Suprapubic skin (tissue), 4 donors: ENCODE results near the gene PLAGL2. TPM values are rescaled to one million over a fixed set of nuclear protein-coding genes. Genes with fewer than 3 reads are reported as not detected.
"Not testable (repeated sequence)": the region's sequence is repeated elsewhere in the genome, so short reads cannot be mapped to it uniquely, and the experiment has no call there.

Experiments
- DNase-seq, 2 donors: peaks; one replicate each; pipeline ENCODE4 v3.0.0-alpha.2; 2019; ENCODE audit warnings: low spot score in 2 of 2
- H3K27ac ChIP-seq: fragments of 200-600 bp; sonication (generic); one replicate; pipeline ENCODE4 v1.5.1; 2019
- H3K27me3 ChIP-seq: fragments of 200-600 bp; sonication (generic); one replicate; pipeline ENCODE4 v1.5.1; 2019
- H3K36me3 ChIP-seq: fragments of 200-600 bp; sonication (generic); one replicate; pipeline ENCODE4 v1.5.1; 2019
- H3K4me1 ChIP-seq: fragments of 200-600 bp; sonication (generic); one replicate; pipeline ENCODE4 v1.5.1; 2019
- H3K4me3 ChIP-seq: fragments of 200-600 bp; sonication (generic); one replicate; pipeline ENCODE4 v1.5.1; 2019; ENCODE audit warnings: mild to moderate bottlenecking
- H3K9me3 ChIP-seq: fragments of 200-600 bp; sonication (generic); one replicate; pipeline ENCODE4 v1.5.1; 2019
- CTCF ChIP-seq, 2 donors: fragments of 200-600 bp in 1 of 2; fragments of 450-650 bp in 1 of 2; sonication (generic) in 1 of 2; IDR thresholded peaks; one replicate each; pipeline ENCODE4 v1.5.1; 2016 to 2019; ENCODE audit warnings: antibody characterized with exemption in 2 of 2, mild to moderate bottlenecking in 1 of 2, moderate library complexity in 1 of 2
- EP300 ChIP-seq: sonication (generic); formaldehyde crosslinking; IDR thresholded peaks from one replicate; pipeline ENCODE4 v1.6.1; 2017; ENCODE audit warnings: antibody characterized with exemption
- POLR2A ChIP-seq, 2 donors: fragments of 450-650 bp; IDR thresholded peaks; one replicate each; pipeline ENCODE4 v1.6.1; 2017; ENCODE audit warnings: antibody characterized with exemption in 2 of 2, mild to moderate bottlenecking in 2 of 2, moderate library complexity in 2 of 2
- POLR2AphosphoS5 ChIP-seq, 3 donors: sonication (generic); formaldehyde crosslinking; IDR thresholded peaks; one replicate each; pipeline ENCODE4 v1.6.1; 2017; ENCODE audit warnings: antibody characterized with exemption in 3 of 3
- WGBS: methylation state at CpG from one replicate; pipeline ENCODE4 v1.1.5; 2018; 5-methylcytosine and 5-hydroxymethylcytosine counted together
- total RNA-seq, 4 donors: library from RNA; depleted of rRNA; stranded (reverse); fragments of >200 nt; gene quantifications; one replicate each; pipeline ENCODE4 v1.1.0, GENCODE V29; 2016

The PLAGL2 gene
- total RNA-seq, 4 donors from 2014 or later = 13.0 to 28.8 (median 20.4) TPM

DNA sequence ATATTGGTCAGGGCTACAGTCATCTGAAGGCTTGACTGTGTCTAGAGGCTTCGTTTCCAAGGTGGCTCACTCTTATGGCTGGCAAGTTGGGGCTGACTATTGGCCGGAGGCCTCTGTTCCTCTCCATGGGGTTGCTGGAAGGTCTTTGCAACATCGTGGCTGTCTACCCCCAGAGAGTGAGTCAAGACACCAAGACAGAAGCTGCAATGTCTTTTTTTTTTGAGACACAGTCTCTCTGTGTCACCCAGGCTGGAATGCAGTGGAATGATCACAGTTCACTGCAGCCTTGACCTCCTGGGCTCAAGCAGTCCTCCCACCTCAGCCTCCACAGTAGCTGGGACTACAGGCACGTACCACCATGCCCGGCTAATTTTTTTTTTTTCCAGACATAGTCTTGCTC is 40.5 kb upstream of the PLAGL2 start:
- Histone ChIP-seq H3K4me1 (no peaks in the 10 kb centered on the region), H3K36me3 (no peaks in the 10 kb centered on the region), H3K27me3 (no peaks in the 10 kb centered on the region), H3K4me3 (no peak overlapping the region), H3K27ac (no peak overlapping the region), H3K9me3 (no peaks in the 10 kb centered on the region)
- 82% methylated on average over 5 of the region's 5 CpGs for WGBS
- no peak for TF ChIP-seq CTCF (IDR thresholded peaks at IDR 0.05)
- TF ChIP-seq EP300 = no peak
- TF ChIP-seq POLR2A (IDR thresholded peaks at IDR 0.05) = no peak
- no peak for TF ChIP-seq POLR2AphosphoS5 (IDR thresholded peaks at IDR 0.05)
- no peak for DNase-seq

DNA sequence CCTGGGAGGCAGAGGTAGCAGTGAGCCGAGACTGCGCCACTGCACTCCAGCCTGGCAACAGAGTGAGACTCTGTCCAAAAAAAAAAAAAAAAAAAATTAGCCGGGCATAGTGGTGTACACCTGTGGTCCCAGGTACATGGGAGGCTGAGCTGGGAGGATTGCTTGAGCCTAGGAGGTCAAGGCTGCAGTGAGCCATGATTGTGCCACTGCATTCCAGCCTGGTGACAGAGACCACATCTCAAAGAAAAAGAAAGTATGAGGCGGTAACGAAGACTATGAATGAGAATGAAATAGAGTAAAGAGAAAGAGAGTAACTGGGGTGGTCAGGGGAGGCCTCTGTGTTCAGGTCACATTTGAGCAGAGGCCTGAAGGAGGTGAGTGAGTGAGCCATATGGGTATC is 38.7 kb upstream of the PLAGL2 start:
- not testable (repeated sequence) for H3K27me3 ChIP-seq, DNase-seq, H3K4me1 ChIP-seq, H3K27ac ChIP-seq, H3K36me3 ChIP-seq, H3K4me3 ChIP-seq, H3K9me3 ChIP-seq
- 92% methylated on average over 5 of the region's 5 CpGs for WGBS

DNA sequence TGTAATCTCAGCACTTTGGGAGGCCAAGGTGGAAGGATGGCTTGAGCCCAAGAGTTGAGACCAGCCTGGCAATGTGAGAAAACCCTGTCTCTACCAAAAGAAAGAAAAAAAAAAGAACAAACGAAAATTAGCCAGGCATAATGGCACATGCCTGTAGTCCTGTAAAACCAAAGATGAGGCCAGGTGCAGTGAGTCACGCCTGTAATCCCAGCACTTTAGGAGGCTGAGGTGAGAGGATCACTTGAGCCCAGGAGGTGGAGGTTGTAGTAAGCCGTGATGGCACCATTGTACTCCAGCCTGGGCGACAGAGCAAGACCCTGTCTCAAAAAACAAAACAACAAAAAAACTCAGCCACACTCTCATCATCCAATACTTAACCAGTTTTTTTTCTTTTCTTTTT is 37.4 kb upstream of the PLAGL2 start:
- H3K36me3 ChIP-seq = no peaks in the 10 kb centered on the region

GRCh38 chr20:32244150-32244823 is 36.7 kb upstream of the PLAGL2 start:
- no peaks in the 10 kb centered on the region for H3K9me3 ChIP-seq
- no peaks in the 10 kb centered on the region for H3K27me3 ChIP-seq
- no peak for DNase-seq
- no peak overlapping the region for H3K4me3 ChIP-seq
- 94% methylated on average over 6 of the region's 6 CpGs for WGBS
- TF ChIP-seq POLR2AphosphoS5 (IDR thresholded peaks at IDR 0.05) (no peak), EP300 (no peak), CTCF (IDR thresholded peaks at IDR 0.05) (no peak), POLR2A (IDR thresholded peaks at IDR 0.05) (no peak)
- H3K27ac ChIP-seq = no peak overlapping the region
- H3K36me3 ChIP-seq = no peaks in the 10 kb centered on the region
- no peaks in the 10 kb centered on the region for H3K4me1 ChIP-seq

More for the DNA sequence above, 37.4 kb upstream of the PLAGL2 start:
- DNase-seq = no peak
- H3K9me3 ChIP-seq = no peaks in the 10 kb centered on the region
- no peaks in the 10 kb centered on the region for H3K4me1 ChIP-seq
- WGBS = 80% methylated on average over 4 of the region's 4 CpGs
- H3K27ac ChIP-seq = no peak overlapping the region
- H3K4me3 ChIP-seq = no peak overlapping the region
- TF ChIP-seq POLR2AphosphoS5 (IDR thresholded peaks at IDR 0.05) (no peak), EP300 (no peak), CTCF (IDR thresholded peaks at IDR 0.05) (no peak), POLR2A (IDR thresholded peaks at IDR 0.05) (no peak)
- no peaks in the 10 kb centered on the region for H3K27me3 ChIP-seq

DNA sequence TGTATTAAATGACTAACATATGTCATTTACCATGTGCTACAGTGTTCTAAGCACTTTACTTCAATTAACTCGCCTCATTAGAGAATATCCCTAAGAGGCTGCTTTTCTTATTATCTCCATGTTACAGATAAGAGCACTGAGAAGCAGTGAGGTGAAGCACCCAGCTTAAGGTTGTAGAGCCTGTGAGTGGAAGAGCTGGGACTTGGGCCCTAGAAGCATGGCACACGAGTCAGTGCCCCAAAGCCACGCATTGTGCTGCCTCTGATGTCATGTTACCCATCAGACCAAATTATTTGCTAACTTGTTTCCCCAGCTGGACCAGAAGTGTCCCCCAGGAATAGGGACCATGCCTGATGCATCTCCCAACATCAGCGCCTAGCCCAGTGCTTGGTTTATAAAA is 34.3 kb upstream of the PLAGL2 start:
- no peak for DNase-seq
- Histone ChIP-seq H3K27me3 (no peaks in the 10 kb centered on the region), H3K4me1 (no peaks in the 10 kb centered on the region), H3K27ac (no peak overlapping the region), H3K9me3 (no peaks in the 10 kb centered on the region), H3K4me3 (no peak overlapping the region), H3K36me3 (no peaks in the 10 kb centered on the region)
- TF ChIP-seq POLR2A (IDR thresholded peaks at IDR 0.05) (no peak), EP300 (no peak), CTCF (IDR thresholded peaks at IDR 0.05) (no peak), POLR2AphosphoS5 (IDR thresholded peaks at IDR 0.05) (no peak)
- 77% methylated on average over 3 of the region's 4 CpGs for WGBS

DNA sequence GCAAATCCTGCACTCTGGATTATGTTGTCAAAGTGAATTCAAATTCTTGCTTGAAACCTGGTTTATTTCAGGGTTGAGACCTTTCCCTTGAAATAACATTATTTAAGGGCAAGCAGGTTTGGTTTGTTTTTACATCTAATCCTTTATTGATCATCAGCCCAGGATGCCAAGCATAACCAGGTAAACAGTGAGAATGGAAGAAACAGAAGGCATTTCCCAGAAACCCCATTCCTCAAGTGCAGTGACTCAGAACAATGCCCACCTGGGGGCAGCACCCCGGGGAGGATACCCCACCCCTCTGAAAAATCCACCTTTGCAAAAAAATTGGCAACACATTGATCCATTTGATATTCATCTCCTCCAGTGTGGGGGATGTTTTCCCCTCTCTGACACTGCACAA is 32.7 kb upstream of the PLAGL2 start:
- DNase-seq = no peak
- H3K4me1 ChIP-seq = no peaks in the 10 kb centered on the region
- no peaks in the 10 kb centered on the region for H3K27me3 ChIP-seq
- TF ChIP-seq CTCF (IDR thresholded peaks at IDR 0.05) = no peak
- TF ChIP-seq POLR2AphosphoS5 (IDR thresholded peaks at IDR 0.05) = no peak
- no peak for TF ChIP-seq EP300
- no peak for TF ChIP-seq POLR2A (IDR thresholded peaks at IDR 0.05)
- no peaks in the 10 kb centered on the region for H3K9me3 ChIP-seq
- H3K36me3 ChIP-seq = peaks cover 10% of the 10 kb centered on the region
- no peak overlapping the region for H3K4me3 ChIP-seq
- H3K27ac ChIP-seq = no peak overlapping the region
- WGBS = 0% methylated on average over 1 of the region's 1 CpG
